Heart left ventricle (tissue), 13 donors: ENCODE results near the gene C12orf76.

Experiments used
- CTCF ChIP-seq, 12 donors: fragments of 200-600 bp; sonication (generic) in 4 of 12; IDR thresholded peaks; one replicate each; pipeline versions ENCODE4 v1.5.0 to v1.8.0; 2018 to 2022; ENCODE audit warnings: antibody characterized with exemption in 12 of 12, mild to moderate bottlenecking in 5 of 12
- POLR2A ChIP-seq, 2 donors: fragments of 450-650 bp; IDR thresholded peaks; one replicate each; pipeline ENCODE4 v1.6.1; 2017; ENCODE audit warnings: antibody characterized with exemption in 2 of 2, mild to moderate bottlenecking in 2 of 2, moderate library complexity in 2 of 2
- donor health status: ischemic (EF 13 %, LVEDD 7.1; RV severe dilation, severe dysfunction).
- donor health status: DM: no; HTN: yes; CAD: no.
- donor health status: DM: no; HTN: no; CAD: no.
- donor health status: ischemic (EF 25% LVEDD 6.9; RV normal size, moderate dysfunction).
- donor health status: ischemic (EF 25% LVEDD 5.7; RV mildly dilated, moderate dysfunction).
- donor health status: ischemic (EF 35%, LVEDD 5.7; RV mildly dilated, moderate dysfunction).
- donor health status: nonischemic (EF 11% LVEDD 7.7; RV severe dilation, severe dysfunction).
- donor health status: DM: yes; HTN: yes; CAD: no.
- donor health status: PGD.
- donor health status: ischemic (EF 29% LVEDD 5.4; RV normal size, mild dysfunction).
- donor health status: nonischemic (EF 23%, LVEDD 6.1; RV moderate dilation, normal function).

GRCh38 chr12:110033888-110034287 lies 14.4 kb downstream of the C12orf76 start:
- no peak for TF ChIP-seq CTCF (IDR thresholded peaks at IDR 0.05)
- TF ChIP-seq POLR2A (IDR thresholded peaks at IDR 0.05), result no peak
